ENCODE data around the gene CLN5. TPM values are rescaled to one million over a fixed set of nuclear protein-coding genes. Genes with fewer than 3 reads are reported as not detected.

The CLN5 gene
- polyA plus RNA-seq, 1 donor from 2014 or later, result 25.9 TPM

DNA sequence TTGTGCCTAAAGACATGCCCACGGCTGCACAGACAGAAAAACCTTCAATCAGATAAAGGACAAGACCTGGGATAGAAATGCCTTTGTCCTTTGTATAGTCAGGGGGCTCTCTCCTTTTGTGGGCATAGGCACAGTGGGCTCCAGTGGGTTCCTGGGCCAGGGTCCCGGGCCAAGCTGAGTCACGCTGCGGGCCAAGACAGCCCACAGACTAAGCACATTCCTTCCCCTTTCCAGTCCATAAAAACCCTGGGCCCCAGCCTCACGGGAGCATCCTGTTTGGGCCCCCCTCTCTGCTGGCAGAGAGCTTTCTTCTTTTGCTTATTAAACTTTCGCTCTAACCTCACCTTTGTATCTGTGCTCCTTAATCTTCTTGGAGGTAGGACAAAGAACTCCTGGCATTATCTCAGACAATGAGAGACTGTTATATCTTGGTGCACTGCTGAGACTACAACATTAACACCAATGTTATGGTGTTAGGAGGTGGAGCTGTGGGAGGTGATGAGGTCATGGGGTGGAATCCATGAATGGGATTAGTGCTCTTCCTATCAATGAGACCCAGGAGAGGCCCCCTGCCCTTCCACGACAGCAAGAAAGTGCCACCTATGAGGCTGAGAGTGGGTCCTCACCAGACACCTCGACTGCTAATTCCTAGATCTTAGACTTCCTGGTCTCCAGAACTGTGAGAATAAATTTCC, 55.9 kb downstream of the CLN5 start:
- no peaks in the 10 kb centered on the region for H3F3A ChIP-seq (ENCODE audit: insufficient read depth, low read length, poor library complexity, severe bottlenecking)
- H3K9ac ChIP-seq (ENCODE audit: low read length), result no peak overlapping the region
- peaks cover 7% of the 10 kb centered on the region for H3K36me3 ChIP-seq (ENCODE audit: insufficient read depth, low read length)
- H3K4me3 ChIP-seq (ENCODE audit: low read length), result no peak overlapping the region
- H2AFZ ChIP-seq (ENCODE audit: low read depth, low read length), result no peak overlapping the region
- H4K20me1 ChIP-seq (ENCODE audit: insufficient read depth), result no peaks in the 10 kb centered on the region
- no peaks in the 10 kb centered on the region for H3K79me2 ChIP-seq (replicated peaks; ENCODE audit: insufficient read depth, low read length)
- H3K27me3 ChIP-seq (ENCODE audit: insufficient read depth, low read depth, low read length), result no peaks in the 10 kb centered on the region
- no peaks in the 10 kb centered on the region for H3K9me2 ChIP-seq (ENCODE audit: insufficient read depth, low read length)
- H3K27ac ChIP-seq (ENCODE audit: low read length), result no peak overlapping the region
- no peak for TF ChIP-seq POLR2AphosphoS5 (IDR thresholded peaks at IDR 0.05)
- TF ChIP-seq EZH2 (IDR thresholded peaks at IDR 0.05; ENCODE audit: borderline replicate concordance, insufficient read depth, low read length, poor library complexity, severe bottlenecking), result no peak
- no peak for TF ChIP-seq TAF1 (IDR thresholded peaks at IDR 0.05; ENCODE audit: low read depth)
- H3K9me3 ChIP-seq (ENCODE audit: low read length), result no peaks in the 10 kb centered on the region
- H3K4me2 ChIP-seq (ENCODE audit: low read length), result no peak overlapping the region

DNA sequence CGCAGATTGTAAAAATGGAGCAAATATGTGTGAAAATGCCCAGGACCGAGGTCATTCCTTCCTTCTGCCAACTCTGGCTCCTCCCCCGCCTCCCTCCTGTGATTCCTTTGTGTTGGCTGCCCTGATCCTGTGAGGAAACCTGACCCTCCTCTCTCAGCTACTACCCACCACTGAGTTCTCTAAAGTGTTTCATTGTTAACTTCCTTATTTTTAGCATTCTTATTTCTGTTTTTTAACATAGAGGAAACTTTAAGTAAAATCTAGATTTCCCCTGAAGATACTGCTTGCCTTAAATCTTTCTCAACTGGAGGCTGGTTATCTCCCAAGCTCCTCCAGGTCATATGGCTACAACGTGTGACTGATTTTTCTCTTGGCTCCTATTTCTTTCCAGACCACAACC, 56.8 kb downstream of the CLN5 start:
- H3K4me3 ChIP-seq (ENCODE audit: low read length), result no peak overlapping the region
- no peaks in the 10 kb centered on the region for H3K9me3 ChIP-seq (ENCODE audit: low read length)
- no peaks in the 10 kb centered on the region for H3K79me2 ChIP-seq (replicated peaks; ENCODE audit: insufficient read depth, low read length)
- no peaks in the 10 kb centered on the region for H4K20me1 ChIP-seq (ENCODE audit: insufficient read depth)
- no peak overlapping the region for H3K4me2 ChIP-seq (ENCODE audit: low read length)
- H3K27me3 ChIP-seq (ENCODE audit: insufficient read depth, low read depth, low read length), result no peaks in the 10 kb centered on the region
- TF ChIP-seq POLR2AphosphoS5 (IDR thresholded peaks at IDR 0.05), result no peak
- TF ChIP-seq EZH2 (IDR thresholded peaks at IDR 0.05; ENCODE audit: borderline replicate concordance, insufficient read depth, low read length, poor library complexity, severe bottlenecking), result no peak
- TF ChIP-seq RAD21 (conservative IDR thresholded peaks at IDR 0.05), result no peak
- TF ChIP-seq MXI1 (conservative IDR thresholded peaks at IDR 0.05; ENCODE audit: poor library complexity, severe bottlenecking), result no peak
- TF ChIP-seq EP300 (conservative IDR thresholded peaks at IDR 0.05; ENCODE audit: poor library complexity, severe bottlenecking), result no peak
- TF ChIP-seq SMC3 (conservative IDR thresholded peaks at IDR 0.05; ENCODE audit: poor library complexity), result no peak
- TF ChIP-seq, protein P1, sequence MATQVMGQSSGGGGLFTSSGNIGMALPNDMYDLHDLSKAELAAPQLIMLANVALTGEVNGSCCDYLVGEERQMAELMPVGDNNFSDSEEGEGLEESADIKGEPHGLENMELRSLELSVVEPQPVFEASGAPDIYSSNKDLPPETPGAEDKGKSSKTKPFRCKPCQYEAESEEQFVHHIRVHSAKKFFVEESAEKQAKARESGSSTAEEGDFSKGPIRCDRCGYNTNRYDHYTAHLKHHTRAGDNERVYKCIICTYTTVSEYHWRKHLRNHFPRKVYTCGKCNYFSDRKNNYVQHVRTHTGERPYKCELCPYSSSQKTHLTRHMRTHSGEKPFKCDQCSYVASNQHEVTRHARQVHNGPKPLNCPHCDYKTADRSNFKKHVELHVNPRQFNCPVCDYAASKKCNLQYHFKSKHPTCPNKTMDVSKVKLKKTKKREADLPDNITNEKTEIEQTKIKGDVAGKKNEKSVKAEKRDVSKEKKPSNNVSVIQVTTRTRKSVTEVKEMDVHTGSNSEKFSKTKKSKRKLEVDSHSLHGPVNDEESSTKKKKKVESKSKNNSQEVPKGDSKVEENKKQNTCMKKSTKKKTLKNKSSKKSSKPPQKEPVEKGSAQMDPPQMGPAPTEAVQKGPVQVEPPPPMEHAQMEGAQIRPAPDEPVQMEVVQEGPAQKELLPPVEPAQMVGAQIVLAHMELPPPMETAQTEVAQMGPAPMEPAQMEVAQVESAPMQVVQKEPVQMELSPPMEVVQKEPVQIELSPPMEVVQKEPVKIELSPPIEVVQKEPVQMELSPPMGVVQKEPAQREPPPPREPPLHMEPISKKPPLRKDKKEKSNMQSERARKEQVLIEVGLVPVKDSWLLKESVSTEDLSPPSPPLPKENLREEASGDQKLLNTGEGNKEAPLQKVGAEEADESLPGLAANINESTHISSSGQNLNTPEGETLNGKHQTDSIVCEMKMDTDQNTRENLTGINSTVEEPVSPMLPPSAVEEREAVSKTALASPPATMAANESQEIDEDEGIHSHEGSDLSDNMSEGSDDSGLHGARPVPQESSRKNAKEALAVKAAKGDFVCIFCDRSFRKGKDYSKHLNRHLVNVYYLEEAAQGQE (IDR thresholded peaks at IDR 0.05; ENCODE audit: borderline replicate concordance), result no peak
- no peak for TF ChIP-seq TAF1 (IDR thresholded peaks at IDR 0.05; ENCODE audit: low read depth)
- TF ChIP-seq, protein P2, sequence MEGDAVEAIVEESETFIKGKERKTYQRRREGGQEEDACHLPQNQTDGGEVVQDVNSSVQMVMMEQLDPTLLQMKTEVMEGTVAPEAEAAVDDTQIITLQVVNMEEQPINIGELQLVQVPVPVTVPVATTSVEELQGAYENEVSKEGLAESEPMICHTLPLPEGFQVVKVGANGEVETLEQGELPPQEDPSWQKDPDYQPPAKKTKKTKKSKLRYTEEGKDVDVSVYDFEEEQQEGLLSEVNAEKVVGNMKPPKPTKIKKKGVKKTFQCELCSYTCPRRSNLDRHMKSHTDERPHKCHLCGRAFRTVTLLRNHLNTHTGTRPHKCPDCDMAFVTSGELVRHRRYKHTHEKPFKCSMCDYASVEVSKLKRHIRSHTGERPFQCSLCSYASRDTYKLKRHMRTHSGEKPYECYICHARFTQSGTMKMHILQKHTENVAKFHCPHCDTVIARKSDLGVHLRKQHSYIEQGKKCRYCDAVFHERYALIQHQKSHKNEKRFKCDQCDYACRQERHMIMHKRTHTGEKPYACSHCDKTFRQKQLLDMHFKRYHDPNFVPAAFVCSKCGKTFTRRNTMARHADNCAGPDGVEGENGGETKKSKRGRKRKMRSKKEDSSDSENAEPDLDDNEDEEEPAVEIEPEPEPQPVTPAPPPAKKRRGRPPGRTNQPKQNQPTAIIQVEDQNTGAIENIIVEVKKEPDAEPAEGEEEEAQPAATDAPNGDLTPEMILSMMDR (IDR thresholded peaks at IDR 0.05; ENCODE audit: poor library complexity, severe bottlenecking), result no peak
- no peak overlapping the region for H3K27ac ChIP-seq (ENCODE audit: low read length)
- H3K9me2 ChIP-seq (ENCODE audit: insufficient read depth, low read length), result no peaks in the 10 kb centered on the region
- no peak overlapping the region for H2AFZ ChIP-seq (ENCODE audit: low read depth, low read length)
- no peak overlapping the region for H3K9ac ChIP-seq (ENCODE audit: low read length)
- H3F3A ChIP-seq (ENCODE audit: insufficient read depth, low read length, poor library complexity, severe bottlenecking), result no peaks in the 10 kb centered on the region
- peaks cover 7% of the 10 kb centered on the region for H3K36me3 ChIP-seq (ENCODE audit: insufficient read depth, low read length)
